Chondrocyte (in vitro differentiated cells): ENCODE data around the gene VPS8. TPM values are rescaled to one million over a fixed set of nuclear protein-coding genes. Genes with fewer than 3 reads are reported as not detected.

Experiments
- DNase-seq: peaks from one replicate; pipeline ENCODE4 v3.0.0; 2021; ENCODE audit warnings: mixed read lengths, low spot score
- H3K27ac Mint-ChIP-seq: one replicate; pipeline ENCODE4 v1.8.0; 2021; ENCODE audit warnings: mild to moderate bottlenecking, moderate library complexity, mixed read lengths; ENCODE audit not compliant: unreplicated experiment
- H3K27me3 Mint-ChIP-seq: 2 replicates; pipeline ENCODE4 v1.8.0; 2021; ENCODE audit warnings: low read depth, mixed read lengths
- H3K36me3 Mint-ChIP-seq: 2 replicates; pipeline ENCODE4 v1.8.0; 2021; ENCODE audit warnings: low read depth, mixed read lengths
- H3K4me1 Mint-ChIP-seq: 2 replicates; pipeline ENCODE4 v1.8.0; 2021; ENCODE audit warnings: low read depth, mild to moderate bottlenecking, mixed read lengths
- H3K4me3 Mint-ChIP-seq: one replicate; pipeline ENCODE4 v1.8.0; 2021; ENCODE audit warnings: mild to moderate bottlenecking, moderate library complexity, mixed read lengths; ENCODE audit not compliant: unreplicated experiment
- H3K9me3 Mint-ChIP-seq: 2 replicates; pipeline ENCODE4 v1.8.0; 2021; ENCODE audit warnings: low read depth, mixed read lengths
- total RNA-seq: library from RNA; stranded (reverse); gene quantifications from 3 replicates; pipeline ENCODE4 v1.2.1, GENCODE V29; 2021
- TF ChIP-seq, protein P1 (sequence below): fragments of 200-600 bp; sonication (generic); IDR thresholded peaks from 2 replicates; pipeline ENCODE4 v1.5.0; 2021; ENCODE audit warnings: antibody characterized with exemption, mild to moderate bottlenecking, moderate library complexity

Gene VPS8
- total RNA-seq, 1 donor from 2014 or later = 53.7 TPM

DNA sequence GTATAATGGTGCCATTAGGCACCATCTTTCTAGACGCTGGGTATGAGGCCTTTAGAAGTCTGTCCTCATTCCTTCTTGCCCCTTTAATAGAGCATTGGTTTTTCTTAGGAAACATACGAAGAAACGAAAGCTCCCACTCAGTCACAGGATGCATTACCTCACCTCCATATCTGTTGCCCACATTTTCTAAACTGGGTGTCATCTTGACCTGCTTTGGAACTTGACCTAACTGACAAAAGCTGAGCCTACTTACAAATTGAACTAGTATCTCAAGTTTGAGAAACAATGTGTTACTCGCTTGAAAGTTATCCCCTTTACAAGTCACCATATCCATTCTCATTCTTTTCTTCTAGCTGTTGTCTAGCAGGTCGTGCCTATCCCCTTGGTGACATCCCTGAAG lies 102.7 kb downstream of the VPS8 start:
- TF ChIP-seq, protein P1, sequence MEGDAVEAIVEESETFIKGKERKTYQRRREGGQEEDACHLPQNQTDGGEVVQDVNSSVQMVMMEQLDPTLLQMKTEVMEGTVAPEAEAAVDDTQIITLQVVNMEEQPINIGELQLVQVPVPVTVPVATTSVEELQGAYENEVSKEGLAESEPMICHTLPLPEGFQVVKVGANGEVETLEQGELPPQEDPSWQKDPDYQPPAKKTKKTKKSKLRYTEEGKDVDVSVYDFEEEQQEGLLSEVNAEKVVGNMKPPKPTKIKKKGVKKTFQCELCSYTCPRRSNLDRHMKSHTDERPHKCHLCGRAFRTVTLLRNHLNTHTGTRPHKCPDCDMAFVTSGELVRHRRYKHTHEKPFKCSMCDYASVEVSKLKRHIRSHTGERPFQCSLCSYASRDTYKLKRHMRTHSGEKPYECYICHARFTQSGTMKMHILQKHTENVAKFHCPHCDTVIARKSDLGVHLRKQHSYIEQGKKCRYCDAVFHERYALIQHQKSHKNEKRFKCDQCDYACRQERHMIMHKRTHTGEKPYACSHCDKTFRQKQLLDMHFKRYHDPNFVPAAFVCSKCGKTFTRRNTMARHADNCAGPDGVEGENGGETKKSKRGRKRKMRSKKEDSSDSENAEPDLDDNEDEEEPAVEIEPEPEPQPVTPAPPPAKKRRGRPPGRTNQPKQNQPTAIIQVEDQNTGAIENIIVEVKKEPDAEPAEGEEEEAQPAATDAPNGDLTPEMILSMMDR = no peak
- no peak overlapping the region for H3K4me3 Mint-ChIP-seq
- DNase-seq = no peak
- peaks cover 31% of the 10 kb centered on the region for H3K36me3 Mint-ChIP-seq
- H3K27ac Mint-ChIP-seq = no peak overlapping the region
- no peaks in the 10 kb centered on the region for H3K4me1 Mint-ChIP-seq
- H3K9me3 Mint-ChIP-seq = no peaks in the 10 kb centered on the region
- no peaks in the 10 kb centered on the region for H3K27me3 Mint-ChIP-seq

DNA sequence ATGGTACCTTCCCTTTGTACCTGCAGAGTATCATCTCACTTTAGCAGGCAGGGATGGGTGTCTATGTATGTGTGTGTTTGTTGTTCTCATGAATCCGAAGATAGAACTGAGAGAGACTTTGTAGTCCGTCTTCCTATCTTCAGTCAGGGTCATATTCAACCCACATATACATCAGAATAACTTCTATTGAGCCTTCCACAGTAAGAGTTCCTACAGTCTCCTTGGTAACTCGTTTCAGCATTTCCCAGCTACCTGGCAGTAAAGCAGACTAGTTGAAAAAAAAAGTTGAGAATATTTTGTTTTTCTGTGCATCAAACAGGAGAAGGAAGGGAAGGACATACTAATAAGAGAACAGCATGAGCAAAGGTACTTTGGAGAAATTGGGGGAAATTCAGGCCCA lies 106.8 kb downstream of the VPS8 start:
- no peak overlapping the region for H3K27ac Mint-ChIP-seq

DNA sequence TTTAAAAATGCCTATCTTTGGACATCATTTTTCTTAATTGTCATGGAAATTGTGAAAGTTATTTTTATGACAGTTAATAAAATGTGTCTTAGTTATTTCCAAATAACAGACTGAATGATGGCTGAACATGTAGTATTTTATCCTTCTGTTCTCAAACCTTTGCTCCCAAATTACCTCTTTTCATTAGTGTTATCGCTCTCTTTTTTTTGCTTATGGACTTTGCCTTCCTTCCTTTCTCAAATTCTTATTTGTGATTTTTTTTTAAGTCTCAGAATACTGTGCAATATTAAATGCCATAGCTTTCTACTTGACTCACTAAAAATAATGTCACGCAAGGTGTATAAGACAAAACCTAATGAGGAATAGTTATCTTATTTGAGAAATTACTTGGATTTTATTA lies 107.7 kb downstream of the VPS8 start:
- TF ChIP-seq, protein P1 = no peak

More for the DNA sequence above, 106.8 kb downstream of the VPS8 start:
- Mint-ChIP-seq H3K27me3 (no peaks in the 10 kb centered on the region), H3K9me3 (no peaks in the 10 kb centered on the region), H3K36me3 (peaks cover 26% of the 10 kb centered on the region), H3K4me1 (no peaks in the 10 kb centered on the region), H3K4me3 (no peak overlapping the region)
- DNase-seq = no peak
- TF ChIP-seq, protein P1 = no peak

DNA sequence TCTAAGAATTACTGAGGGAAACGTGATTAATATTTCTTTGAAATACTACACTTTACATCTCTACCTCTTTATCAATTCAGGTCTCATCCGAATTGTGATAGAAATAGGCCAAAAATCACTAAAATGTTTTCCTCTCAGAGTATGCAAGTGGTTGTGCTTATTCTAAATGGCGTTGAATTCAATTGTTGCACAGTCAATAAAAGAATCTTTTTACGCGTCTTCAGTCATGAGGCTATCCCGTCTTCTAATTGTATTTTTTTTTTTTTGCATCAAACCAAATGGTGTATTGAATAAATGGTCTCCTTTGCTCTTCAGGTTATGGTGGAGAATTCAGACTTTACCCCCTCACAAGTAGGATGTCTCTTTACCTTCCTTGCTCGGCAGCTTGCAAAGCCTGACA lies 112.6 kb downstream of the VPS8 start:
- H3K4me3 Mint-ChIP-seq = no peak overlapping the region
- TF ChIP-seq, protein P1 = no peak
- H3K9me3 Mint-ChIP-seq = no peaks in the 10 kb centered on the region
- no peak overlapping the region for H3K27ac Mint-ChIP-seq
- no peak for DNase-seq
- H3K27me3 Mint-ChIP-seq = no peaks in the 10 kb centered on the region
- H3K4me1 Mint-ChIP-seq = no peaks in the 10 kb centered on the region
- peaks cover 23% of the 10 kb centered on the region for H3K36me3 Mint-ChIP-seq

More for the DNA sequence above, 107.7 kb downstream of the VPS8 start:
- Mint-ChIP-seq H3K27ac (no peak overlapping the region), H3K4me1 (no peaks in the 10 kb centered on the region), H3K4me3 (no peak overlapping the region), H3K9me3 (no peaks in the 10 kb centered on the region), H3K36me3 (peaks cover 25% of the 10 kb centered on the region), H3K27me3 (no peaks in the 10 kb centered on the region)
- no peak for DNase-seq

DNA sequence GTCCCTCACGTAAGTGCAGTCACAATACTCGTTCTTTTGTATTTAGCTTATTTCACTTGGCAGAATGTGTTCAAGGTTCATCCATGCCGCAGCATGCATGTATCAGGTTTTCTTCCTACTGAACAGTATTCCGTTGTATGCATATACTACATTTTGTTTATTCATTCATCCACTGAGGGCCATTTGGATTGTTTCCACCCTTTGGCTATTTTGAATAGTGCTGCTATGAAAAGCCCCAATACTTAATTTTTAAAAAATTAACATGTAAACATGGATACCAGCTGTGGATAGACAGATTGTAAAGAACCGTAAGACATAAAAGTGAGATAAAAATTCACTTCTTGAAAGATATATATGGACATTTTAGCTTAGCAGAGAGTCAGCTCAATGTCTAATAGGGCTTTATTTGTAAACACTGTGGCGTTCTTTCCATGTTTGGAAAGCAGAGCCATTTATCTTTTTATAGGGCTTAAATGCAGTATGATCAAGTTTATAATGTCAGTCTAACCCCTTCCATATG lies 115.9 kb downstream of the VPS8 start:
- Mint-ChIP-seq H3K36me3 (peaks cover 36% of the 10 kb centered on the region), H3K27me3 (no peaks in the 10 kb centered on the region), H3K4me3 (no peak overlapping the region), H3K9me3 (no peaks in the 10 kb centered on the region), H3K4me1 (no peaks in the 10 kb centered on the region), H3K27ac (no peak overlapping the region)
- no peak for DNase-seq
- TF ChIP-seq, protein P1 = no peak
